T-helper 1 cell (primary cell): Measurements from ENCODE around the gene RAB3A.

ENCODE experiments used
- DNase-seq, 5 donors: peaks; one replicate each; pipeline ENCODE4 v3.0.0-alpha.2; 2012 to 2020

RAB3A gene

GRCh38 chr19:18147396-18147795 lies 56.4 kb downstream of the RAB3A start:
- DNase-seq = no peak
